ENCODE data around the gene WDR1.

The WDR1 gene

DNA sequence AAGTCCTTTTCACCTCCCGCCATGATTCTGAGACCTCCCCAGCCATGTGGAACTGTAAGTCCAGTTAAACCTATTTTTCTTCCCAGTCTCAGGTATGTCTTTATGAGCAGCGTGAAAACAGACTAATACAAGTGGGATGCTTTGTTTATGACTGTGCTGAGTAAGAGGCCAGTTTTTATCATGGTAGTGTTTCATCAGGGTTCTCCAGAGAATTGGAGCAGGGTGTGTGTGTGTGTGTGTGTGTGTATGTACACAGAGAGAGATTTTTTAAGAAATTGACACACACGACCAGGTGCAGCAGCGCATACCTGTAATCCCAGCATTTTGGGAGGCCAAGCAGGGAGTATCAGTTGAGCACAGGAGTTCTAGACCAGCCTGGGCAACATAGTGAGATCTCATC is 60.7 kb downstream of the WDR1 start:
- H3K4me2 ChIP-seq: peak overlapping the region in 1 of 11 experiments; percentile 47; a peak in 2 of 22 replicates
- H3K27ac ChIP-seq: no peak overlapping the region
- no peaks in the 10 kb centered on the region; a peak in 1 of 22 replicates for H3K36me3 ChIP-seq
- no peak overlapping the region for H3K4me3 ChIP-seq
- no peaks in the 10 kb centered on the region for H3K27me3 ChIP-seq
- H3K9me3 ChIP-seq (replicated peaks in 1 of 11): peaks cover 0 to 7% (median 5%) of the 10 kb centered on the region in 11 experiments; a peak in 5 of 22 replicates
- no peak overlapping the region for H3K9ac ChIP-seq
- no peaks in the 10 kb centered on the region for H4K20me1 ChIP-seq
- TF ChIP-seq Cebpa-rat (IDR thresholded peaks at IDR 0.05): no peak
- peaks cover 4 to 17% (median 8%) of the 10 kb centered on the region in 10 experiments; a peak in 19 of 20 replicates for H3K4me1 ChIP-seq

DNA sequence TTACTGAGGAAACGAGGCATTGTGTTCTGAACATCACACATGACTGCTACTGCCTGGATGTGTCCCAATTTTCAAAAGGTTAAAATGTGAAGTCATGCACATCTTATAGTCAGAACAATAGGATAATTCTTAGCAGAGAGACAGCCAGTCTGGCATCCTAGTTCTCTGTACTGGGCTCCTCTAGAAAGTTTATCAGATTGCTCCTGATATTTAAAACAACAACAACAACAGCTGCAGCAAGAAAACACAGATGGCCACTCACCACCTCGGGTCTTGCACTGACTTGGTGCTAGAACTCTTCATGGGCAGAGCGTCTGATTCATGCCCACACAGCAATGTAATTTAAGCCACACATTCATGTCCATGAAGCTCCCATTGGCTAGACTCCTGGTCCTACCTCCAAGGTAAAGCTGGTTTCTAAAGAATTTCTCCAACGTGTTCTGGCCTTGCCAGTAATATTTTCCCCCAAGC is 62.0 kb downstream of the WDR1 start:
- H3K36me3 ChIP-seq: no peaks in the 10 kb centered on the region; a peak in 1 of 22 replicates

DNA sequence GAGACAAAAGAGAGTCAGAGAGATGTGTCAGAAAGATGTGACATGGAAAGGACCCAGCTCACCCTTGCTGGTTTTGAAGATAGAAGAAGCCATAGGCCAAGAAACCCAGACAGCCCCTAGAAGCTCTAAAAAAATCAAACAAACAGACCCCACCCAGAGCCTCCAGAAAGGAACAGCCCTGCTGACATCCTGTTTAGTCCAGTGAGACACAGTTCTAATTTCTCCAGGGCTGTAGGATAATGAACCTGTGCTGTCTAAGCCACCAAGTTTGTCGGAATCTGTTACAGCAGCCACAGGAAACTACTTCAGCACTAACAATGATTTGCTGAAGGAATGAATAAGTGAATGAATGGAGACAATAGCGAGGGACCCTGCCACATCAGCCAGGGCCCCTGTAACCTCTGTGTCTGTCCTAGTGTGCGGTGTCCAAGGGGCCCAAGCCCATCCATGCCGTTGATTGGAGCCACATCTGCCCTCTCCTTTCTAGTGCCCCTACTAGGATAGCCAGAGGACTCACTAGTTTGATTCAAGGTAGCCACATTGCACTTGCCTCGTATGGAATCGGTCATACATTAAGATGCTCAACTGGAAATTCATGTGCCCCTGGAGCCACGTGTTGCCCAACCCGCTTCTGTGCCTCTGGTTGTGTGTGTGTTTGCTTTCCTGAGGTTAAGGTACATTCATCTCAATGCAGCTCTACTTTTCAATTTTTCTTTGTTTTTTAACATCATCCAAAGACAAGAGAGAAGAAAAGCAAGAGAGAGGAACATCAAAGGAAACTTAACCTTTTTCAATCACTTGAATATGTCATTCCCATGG is 62.8 kb downstream of the WDR1 start:
- Histone ChIP-seq H3K27me3 (no peaks in the 10 kb centered on the region), H3K4me2 (no peak overlapping the region), H3K4me3 (no peak overlapping the region), H4K20me1 (no peaks in the 10 kb centered on the region), H3K9me3 (replicated peaks in 1 of 11) (peaks cover 0 to 6% (median 3%) of the 10 kb centered on the region in 11 experiments; a peak in 5 of 22 replicates), H3K4me1 (peaks cover 0 to 15% (median 3%) of the 10 kb centered on the region in 10 experiments; a peak in 9 of 20 replicates), H3K9ac (no peak overlapping the region), H3K36me3 (no peaks in the 10 kb centered on the region; a peak in 1 of 22 replicates), H3K27ac (no peak overlapping the region)
- TF ChIP-seq Cebpa-rat (IDR thresholded peaks at IDR 0.05): no peak

More for the DNA sequence above, 62.0 kb downstream of the WDR1 start:
- Histone ChIP-seq H3K4me2 (peak overlapping the region in 2 of 11 experiments; percentile 8 to 21; a peak in 2 of 22 replicates), H3K9me3 (replicated peaks in 1 of 11) (peaks cover 0 to 7% (median 5%) of the 10 kb centered on the region in 11 experiments; a peak in 5 of 22 replicates), H3K4me1 (peaks cover 0 to 15% (median 2%) of the 10 kb centered on the region in 10 experiments; a peak in 9 of 20 replicates), H3K9ac (no peak overlapping the region), H3K27me3 (no peaks in the 10 kb centered on the region), H4K20me1 (no peaks in the 10 kb centered on the region), H3K4me3 (no peak overlapping the region), H3K27ac (no peak overlapping the region)
- TF ChIP-seq Cebpa-rat (IDR thresholded peaks at IDR 0.05): no peak

DNA sequence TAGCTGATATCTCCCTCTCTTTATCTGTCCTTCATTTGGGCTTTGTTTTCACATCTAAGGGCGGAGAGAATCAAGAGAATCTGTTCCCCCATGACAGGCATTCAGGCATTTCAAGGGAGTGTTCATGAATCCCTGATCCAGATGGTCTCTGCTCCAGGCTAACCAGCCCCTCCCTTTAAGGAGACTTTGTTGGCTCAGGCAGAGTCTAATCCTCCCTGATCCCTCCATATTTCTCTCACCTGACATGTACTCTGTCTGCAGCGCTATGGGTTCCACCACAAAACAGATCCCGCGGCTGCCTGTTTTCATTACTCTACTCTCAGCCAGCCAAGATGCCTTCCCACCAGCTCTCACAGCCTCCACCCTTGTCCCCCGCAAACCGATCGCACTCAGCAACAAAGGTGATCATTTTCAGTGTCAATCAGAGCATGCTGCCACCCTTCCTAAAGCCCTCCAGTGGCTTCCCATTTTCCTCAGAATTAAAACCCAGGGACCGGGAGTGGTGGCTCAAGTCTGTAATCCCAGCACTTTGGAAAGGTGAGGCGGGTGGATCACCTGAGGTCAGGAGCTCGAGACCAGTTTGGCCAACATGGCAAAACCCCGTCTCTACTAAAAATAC is 65.0 kb downstream of the WDR1 start:
- H3K27ac ChIP-seq: no peak overlapping the region
- TF ChIP-seq Cebpa-rat (IDR thresholded peaks at IDR 0.05): no peak
- no peaks in the 10 kb centered on the region for H3K27me3 ChIP-seq
- peaks cover 5 to 20% (median 15%) of the 10 kb centered on the region in 10 experiments for H3K4me1 ChIP-seq
- no peak overlapping the region for H3K9ac ChIP-seq
- no peak overlapping the region for H3K4me3 ChIP-seq
- no peaks in the 10 kb centered on the region for H4K20me1 ChIP-seq
- no peak overlapping the region for H3K4me2 ChIP-seq
- H3K9me3 ChIP-seq (replicated peaks in 1 of 11): peaks cover 0 to 10% (median 0%) of the 10 kb centered on the region in 11 experiments; a peak in 2 of 22 replicates
- no peaks in the 10 kb centered on the region; a peak in 1 of 22 replicates for H3K36me3 ChIP-seq

DNA sequence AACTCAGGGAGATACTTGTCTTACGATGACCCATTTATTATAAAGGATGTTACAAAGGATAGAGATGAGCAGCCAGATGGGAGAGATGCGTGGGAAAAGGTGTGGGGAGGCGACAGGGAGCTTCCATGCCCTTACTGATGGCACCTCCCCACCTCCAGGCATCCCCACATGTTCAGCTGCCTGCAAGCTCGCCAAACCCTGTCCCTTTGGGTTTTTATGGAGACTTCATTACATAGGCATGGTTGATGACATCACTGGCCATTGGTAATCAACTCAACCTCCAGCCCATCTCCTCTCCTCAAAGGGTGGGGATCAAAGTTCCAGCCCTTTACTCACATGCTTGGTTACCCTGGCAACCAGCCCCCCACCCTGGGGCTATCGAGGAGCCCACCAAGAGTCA is 65.9 kb downstream of the WDR1 start:
- Histone ChIP-seq H3K4me1 (peaks cover 11 to 29% (median 20%) of the 10 kb centered on the region in 10 experiments), H3K4me2 (no peak overlapping the region), H4K20me1 (no peaks in the 10 kb centered on the region), H3K9me3 (replicated peaks in 1 of 11) (peaks cover 0 to 10% (median 0%) of the 10 kb centered on the region in 11 experiments; a peak in 2 of 22 replicates), H3K4me3 (no peak overlapping the region), H3K9ac (no peak overlapping the region), H3K36me3 (no peaks in the 10 kb centered on the region), H3K27ac (no peak overlapping the region), H3K27me3 (no peaks in the 10 kb centered on the region)
- TF ChIP-seq Cebpa-rat (IDR thresholded peaks at IDR 0.05): no peak

DNA sequence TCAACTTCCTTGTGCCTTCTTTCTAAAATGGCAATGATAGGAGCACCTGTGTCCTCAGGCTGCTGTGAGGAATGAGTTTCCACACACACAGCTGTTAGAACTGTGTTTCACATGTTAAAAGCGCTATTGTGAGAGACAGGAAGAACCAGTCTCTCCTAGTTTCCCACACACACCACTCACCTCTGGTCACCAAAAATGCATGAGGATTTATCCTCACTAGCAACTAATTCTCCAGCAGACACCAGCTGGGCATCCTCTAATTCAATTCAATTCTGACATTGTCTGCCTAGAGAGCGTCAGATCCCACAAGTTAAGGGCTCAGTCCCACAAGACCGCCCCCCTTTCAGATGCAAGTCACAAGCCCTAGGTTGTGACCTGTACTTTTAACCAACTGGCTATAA is 66.3 kb downstream of the WDR1 start:
- Histone ChIP-seq H3K27ac (no peak overlapping the region), H3K36me3 (no peaks in the 10 kb centered on the region), H4K20me1 (no peaks in the 10 kb centered on the region), H3K4me1 (peaks cover 8 to 33% (median 22%) of the 10 kb centered on the region in 10 experiments), H3K9me3 (replicated peaks in 1 of 11) (peaks cover 0 to 10% (median 0%) of the 10 kb centered on the region in 11 experiments; a peak in 2 of 22 replicates), H3K4me3 (no peak overlapping the region), H3K27me3 (no peaks in the 10 kb centered on the region), H3K9ac (no peak overlapping the region), H3K4me2 (no peak overlapping the region)
- no peak for TF ChIP-seq Cebpa-rat (IDR thresholded peaks at IDR 0.05)

DNA sequence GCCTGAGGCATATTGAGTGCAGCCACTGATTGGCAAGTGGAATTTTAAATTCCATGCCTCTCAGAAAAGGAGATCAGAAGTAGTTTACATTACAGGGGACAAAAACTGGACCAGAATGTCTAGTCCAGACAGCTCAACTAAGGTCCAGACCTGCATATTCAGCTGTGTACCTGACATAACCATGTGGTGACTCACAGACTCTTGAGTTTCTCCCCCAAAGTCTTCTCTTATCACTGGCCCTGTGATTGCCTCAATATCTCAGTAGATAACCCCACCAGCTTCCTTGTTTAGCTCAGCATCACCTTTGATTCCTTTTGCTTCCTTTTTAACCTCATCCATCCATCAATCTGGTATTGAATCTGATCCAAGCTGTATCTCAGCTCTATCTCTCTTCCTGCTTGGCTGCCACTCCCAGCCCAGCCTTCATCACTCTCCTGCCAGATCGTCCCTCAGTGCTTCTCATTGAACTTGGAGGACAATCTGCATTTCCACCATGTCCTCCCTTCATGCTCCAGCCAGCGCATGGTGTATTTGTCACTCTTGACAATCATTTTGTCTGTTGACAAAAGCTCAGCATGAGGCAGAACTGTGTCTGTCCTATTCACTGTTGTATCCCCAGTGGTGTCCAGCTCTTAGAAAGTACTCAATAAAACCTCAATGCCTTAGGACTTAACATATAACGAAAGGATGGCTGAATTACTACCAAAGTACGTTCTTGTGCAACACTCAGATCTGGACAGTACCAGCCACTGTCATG is 67.5 kb downstream of the WDR1 start:
- Histone ChIP-seq H4K20me1 (no peaks in the 10 kb centered on the region), H3K36me3 (no peaks in the 10 kb centered on the region), H3K4me3 (no peak overlapping the region), H3K4me1 (peaks cover 0 to 44% (median 31%) of the 10 kb centered on the region in 10 experiments; a peak in 15 of 20 replicates), H3K27me3 (no peaks in the 10 kb centered on the region), H3K27ac (no peak overlapping the region), H3K9me3 (replicated peaks in 1 of 11) (peaks cover 0 to 10% (median 0%) of the 10 kb centered on the region in 11 experiments; a peak in 3 of 22 replicates), H3K9ac (no peak overlapping the region), H3K4me2 (no peak overlapping the region)
- no peak for TF ChIP-seq Cebpa-rat (IDR thresholded peaks at IDR 0.05)

DNA sequence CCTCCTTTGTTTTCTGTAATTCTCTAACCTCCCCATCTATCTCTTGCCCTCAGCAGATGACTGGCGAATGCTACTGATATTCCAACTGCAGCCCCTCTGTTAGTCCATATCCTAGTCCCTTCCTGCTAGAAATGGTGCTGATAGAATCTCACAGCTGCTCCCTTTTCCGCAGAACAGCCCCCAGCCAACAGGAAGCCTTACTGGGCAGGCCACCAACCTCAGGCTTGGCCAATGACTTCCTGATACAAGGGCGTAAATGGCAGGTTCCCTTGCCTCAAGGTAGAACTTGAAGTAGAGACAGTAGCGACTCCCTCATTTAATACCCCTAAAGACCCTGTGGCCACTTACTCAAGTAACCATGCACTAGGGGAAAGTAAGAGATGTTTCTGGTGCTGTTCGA is 68.6 kb downstream of the WDR1 start:
- Histone ChIP-seq H3K4me2 (peak overlapping the region in 10 of 11 experiments; percentile 0 to 67 (median 24); a peak in 15 of 22 replicates), H3K4me3 (no peak overlapping the region), H3K4me1 (peaks cover 0 to 52% (median 37%) of the 10 kb centered on the region in 10 experiments; a peak in 15 of 20 replicates), H3K27ac (no peak overlapping the region), H3K9me3 (replicated peaks in 1 of 11) (peaks cover under 1 to 18% (median 9%) of the 10 kb centered on the region in 11 experiments; a peak in 19 of 22 replicates), H3K27me3 (no peaks in the 10 kb centered on the region), H4K20me1 (no peaks in the 10 kb centered on the region), H3K9ac (no peak overlapping the region), H3K36me3 (no peaks in the 10 kb centered on the region)
- no peak for TF ChIP-seq Cebpa-rat (IDR thresholded peaks at IDR 0.05)

Data from BLaER1 treated with 17β-estradiol and CSF1 and Interleukin-3, amounts not matched to agents 10 nM and 100 nM (cell line).